Measurements from ENCODE around the gene GRID1. TPM values are rescaled to one million over a fixed set of nuclear protein-coding genes. Genes with fewer than 3 reads are reported as not detected.

GRID1 gene
- total and polyA plus RNA-seq, 9 of the 15 experiments (the other 6 are each of a cell fraction or from before 2014, with no cell fraction given): 0.01 to 7.2 (median 1.2) TPM

GRCh38 chr10:86023931-86024280 lies 342.7 kb downstream of the GRID1 start:
- Histone ChIP-seq H3K9me3 (replicated peaks; ENCODE audit: control insufficient read depth, insufficient read depth, low read depth, low read length) (no peaks in the 10 kb centered on the region), H3K9me1 (ENCODE audit: control insufficient read depth, insufficient read depth, low read length) (no peaks in the 10 kb centered on the region), H3K4me2 (ENCODE audit: insufficient read depth, low read length) (no peak overlapping the region), H3K36me3 (ENCODE audit: control insufficient read depth, insufficient read depth, low read length) (no peaks in the 10 kb centered on the region), H3K9ac (ENCODE audit: insufficient read depth in 1 of 2, low read depth in 2 of 2, low read length in 2 of 2) (no peak overlapping the region), H3K27ac (ENCODE audit: extremely low read depth, low read depth, low read length) (no peak overlapping the region), H3K4me1 (replicated peaks in 1 of 2; ENCODE audit: control insufficient read depth in 2 of 2, insufficient read depth in 2 of 2, low read length in 2 of 2) (peaks cover 7 to 16% of the 10 kb centered on the region in 2 experiments; a peak in 3 of 5 replicates), H3K4me3 (no peak overlapping the region), H3K79me2 (ENCODE audit: control insufficient read depth, insufficient read depth, low read length) (no peaks in the 10 kb centered on the region), H2AFZ (ENCODE audit: low read depth, low read length) (no peak overlapping the region; the same call in 1 of the 2 replicates), H3K27me3 (ENCODE audit: control insufficient read depth in 2 of 2, insufficient read depth in 2 of 2, low read length in 2 of 2) (peaks cover 0 to 20% of the 10 kb centered on the region in 2 experiments; a peak in 2 of 5 replicates), H4K20me1 (replicated peaks; ENCODE audit: control insufficient read depth, insufficient read depth, low read length) (no peaks in the 10 kb centered on the region)
- TF ChIP-seq ATF3 (IDR thresholded peaks at IDR 0.05) (peak; percentile 36; the same call in 1 of the 2 replicates), ATF3 (CRISPR knock-in tag; conservative IDR thresholded peaks at IDR 0.05) (no peak), HMBOX1 (IDR thresholded peaks at IDR 0.05) (0 out of 2 replicates have a peak, but pooled peaks have one; percentile 22), ZNF512 (tag; IDR thresholded peaks at IDR 0.05) (no peak)
- ChIA-PET POLR2A (no interaction called here), CTCF (ENCODE audit: low intra/inter-chr PET ratio) (no interaction called here)
- intact Hi-C loops (cut with micrococcal nuclease): no loop called here
- ATAC-seq: no peak
- no TSS peak for BruUV-seq (replicated peaks)
- WGBS (ENCODE audit: insufficient coverage, low coverage, missing lambda C conversion rate): 7% methylated on average over 4 of the region's 4 CpGs
- DNase-seq (ENCODE audit: extremely low read depth in 1 of 4, low spot score in 3 of 4): no peak
- in situ Hi-C loops (cut with MboI): no loop called here
- peak; percentile 48 for FAIRE-seq
